ENCODE results near the gene HYCC1.

Gene HYCC1

GRCh38 chr7:23016345-23017253 is 2.7 kb upstream of the HYCC1 start:
- DNase-seq: no peak

GRCh38 chr7:23014681-23015080 is 751 bp upstream of the HYCC1 start:
- no peak for DNase-seq

- peak; percentile 15 for DNase-seq
Observed at GRCh38 chr7:23012908-23013714, 819 bp downstream of the HYCC1 start.

GRCh38 chr7:23012186-23012585 is 1.7 kb downstream of the HYCC1 start:
- DNase-seq: no peak

DNA sequence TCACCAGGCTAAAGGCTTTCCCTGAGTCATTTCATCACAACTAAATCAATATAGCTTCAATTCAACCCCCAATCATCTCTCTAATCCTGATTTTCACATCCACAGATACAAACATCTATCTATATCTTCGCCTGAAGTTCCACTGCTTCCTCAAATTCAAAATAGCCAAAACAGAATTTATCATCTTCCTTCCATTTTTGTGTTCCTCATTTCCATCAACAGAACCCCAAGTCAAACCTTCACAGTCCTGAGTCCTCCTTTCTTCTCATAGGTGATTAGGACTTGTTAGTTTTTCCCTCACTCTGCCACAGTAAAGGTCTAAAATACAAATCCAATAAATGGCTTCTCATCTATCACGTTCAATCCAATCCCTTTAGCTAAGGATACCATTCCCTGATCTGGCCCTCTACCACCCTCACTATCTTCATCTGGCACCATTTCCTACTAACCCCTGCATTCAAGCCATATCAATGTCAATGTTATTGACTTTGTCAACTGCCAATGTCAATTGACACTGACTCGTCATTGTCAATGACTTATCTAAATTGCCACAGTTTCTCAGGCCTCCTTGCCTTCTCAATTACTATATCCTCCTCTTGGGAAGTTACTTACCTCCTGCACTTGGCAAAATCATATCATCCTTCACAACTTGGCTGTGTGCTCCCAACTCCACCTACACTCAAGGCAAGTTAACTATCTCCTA is 2.6 kb downstream of the HYCC1 start:
- DNase-seq: no peak

- no peak for DNase-seq
Observed at GRCh38 chr7:23009303-23009702, 4.6 kb downstream of the HYCC1 start.

GRCh38 chr7:23004247-23004520 is 9.7 kb downstream of the HYCC1 start:
- DNase-seq: no peak

GRCh38 chr7:23003505-23004246 is 10.3 kb downstream of the HYCC1 start:
- no peak for DNase-seq

- DNase-seq: no peak
Observed at GRCh38 chr7:23002698-23003097, 11.2 kb downstream of the HYCC1 start.

- DNase-seq: no peak
Observed at GRCh38 chr7:23001610-23002009, 12.3 kb downstream of the HYCC1 start.

DNA sequence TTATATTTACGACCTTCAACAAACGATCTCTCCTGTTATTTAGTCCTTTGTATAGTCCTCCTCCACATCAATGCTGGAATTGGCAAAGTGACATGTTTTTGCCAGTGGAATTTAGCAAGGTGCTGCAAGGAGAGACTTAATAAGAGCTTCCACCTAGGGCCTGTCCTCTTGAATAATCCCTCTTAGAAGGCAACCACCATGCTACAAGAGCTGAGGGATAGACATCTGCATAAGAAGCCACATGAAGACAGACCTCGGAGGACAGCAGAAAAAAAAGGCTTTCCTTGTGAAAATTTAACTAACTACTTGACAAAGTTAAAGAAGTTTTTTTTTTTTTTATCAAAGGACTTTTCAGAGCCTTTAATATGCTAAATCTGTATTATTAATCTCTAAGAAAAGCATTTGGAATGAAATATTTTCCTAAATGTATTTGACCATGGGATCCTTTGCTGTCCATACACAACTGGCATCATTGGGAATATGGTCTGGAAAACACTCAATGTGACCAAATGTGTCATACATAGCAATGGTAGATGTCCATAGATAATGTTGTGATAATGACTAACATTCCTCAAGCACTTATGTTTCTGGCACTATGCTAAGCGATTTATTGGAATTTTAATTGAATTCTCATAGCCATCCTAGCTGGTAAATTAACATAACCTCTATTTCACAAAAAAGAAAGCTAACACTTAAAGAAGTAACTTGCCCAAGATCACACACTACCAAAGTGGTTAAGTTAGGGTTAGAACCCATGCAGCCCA is 13.2 kb downstream of the HYCC1 start:
- no peak for DNase-seq

DNA sequence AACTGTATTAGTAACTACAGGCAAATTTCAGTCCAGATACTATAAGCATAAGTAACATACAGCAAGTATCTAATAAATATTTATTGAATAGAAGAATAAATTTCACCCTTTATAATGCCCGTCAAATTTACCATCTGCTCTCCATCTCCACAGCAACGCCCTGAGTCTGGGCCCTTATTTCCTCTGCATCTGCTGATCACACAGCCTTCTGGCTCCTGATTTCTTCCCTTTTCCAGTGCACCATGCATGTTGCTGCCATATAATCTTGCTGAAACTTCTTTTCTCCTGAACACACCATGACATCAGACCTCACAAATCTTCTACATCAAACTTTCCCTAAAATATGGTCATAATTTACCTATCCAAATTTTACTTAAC is 15.4 kb downstream of the HYCC1 start:
- DNase-seq: no peak

DNA sequence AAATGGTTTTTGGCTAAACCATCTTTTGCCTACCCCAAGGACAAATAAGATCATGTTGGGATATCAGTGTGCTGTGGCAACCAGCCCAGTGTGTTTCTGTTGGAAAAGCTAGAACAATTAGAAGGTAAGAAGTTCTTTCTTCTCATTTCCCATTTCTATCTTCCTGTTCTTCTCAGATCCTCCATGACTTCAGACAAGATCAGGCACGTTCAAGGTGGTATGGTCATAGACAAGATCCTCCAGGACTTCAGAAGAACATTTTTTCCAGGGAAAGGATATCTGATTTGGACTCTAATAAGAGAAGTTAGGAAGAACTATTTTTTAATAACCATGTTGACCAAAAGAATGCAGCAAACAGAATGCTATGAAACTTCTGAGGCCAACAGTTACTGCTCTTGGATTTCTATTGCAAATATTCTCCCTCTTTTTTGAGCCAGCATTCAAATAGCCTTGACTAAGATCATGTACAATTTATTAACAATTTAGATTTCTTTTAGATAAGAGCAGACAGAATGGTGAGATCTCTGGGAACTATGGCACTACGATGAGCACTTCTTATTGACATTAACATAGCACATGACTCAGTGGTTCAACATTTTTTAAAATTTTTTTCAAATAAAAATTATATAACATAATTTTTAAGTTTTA is 15.9 kb downstream of the HYCC1 start:
- DNase-seq: no peak

DNA sequence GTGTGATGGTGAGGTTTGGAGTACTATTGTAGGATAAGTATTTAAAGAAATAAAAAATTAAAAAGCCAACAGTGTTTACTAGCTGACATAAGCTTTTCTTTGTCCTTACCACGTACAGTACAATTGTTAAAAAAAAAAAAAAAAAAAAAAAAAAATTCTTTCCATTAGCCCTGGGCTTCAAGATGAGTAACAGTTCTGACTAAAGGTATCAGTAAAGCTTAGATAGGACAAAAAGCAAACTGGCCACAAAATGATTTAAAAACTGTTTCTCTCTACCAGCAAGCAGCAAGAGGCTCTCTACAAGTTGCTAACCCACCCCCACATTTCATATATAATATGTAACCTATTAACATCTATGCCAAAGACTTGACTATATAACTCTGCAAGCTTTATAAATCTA is 17.5 kb downstream of the HYCC1 start:
- DNase-seq: no peak

DNA sequence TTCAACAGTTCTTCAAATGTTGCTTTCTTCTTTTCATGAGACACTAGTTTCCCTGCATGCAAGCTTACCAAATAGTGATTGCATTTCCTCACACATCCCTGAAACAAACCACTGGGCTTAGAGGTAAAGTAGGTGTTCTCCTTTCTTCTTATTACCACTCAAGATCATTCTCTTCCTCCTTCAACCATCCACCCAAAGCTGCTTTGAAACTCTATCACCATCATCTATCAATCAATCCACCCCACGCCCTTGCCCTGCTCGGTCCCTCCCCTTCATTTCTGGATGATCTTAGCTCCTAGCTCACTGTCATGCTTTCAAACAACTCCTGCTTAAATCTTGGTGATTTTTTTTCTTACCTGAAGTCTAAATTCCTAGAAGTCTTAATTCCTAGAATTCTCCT is 18.9 kb downstream of the HYCC1 start:
- no peak for DNase-seq

DNA sequence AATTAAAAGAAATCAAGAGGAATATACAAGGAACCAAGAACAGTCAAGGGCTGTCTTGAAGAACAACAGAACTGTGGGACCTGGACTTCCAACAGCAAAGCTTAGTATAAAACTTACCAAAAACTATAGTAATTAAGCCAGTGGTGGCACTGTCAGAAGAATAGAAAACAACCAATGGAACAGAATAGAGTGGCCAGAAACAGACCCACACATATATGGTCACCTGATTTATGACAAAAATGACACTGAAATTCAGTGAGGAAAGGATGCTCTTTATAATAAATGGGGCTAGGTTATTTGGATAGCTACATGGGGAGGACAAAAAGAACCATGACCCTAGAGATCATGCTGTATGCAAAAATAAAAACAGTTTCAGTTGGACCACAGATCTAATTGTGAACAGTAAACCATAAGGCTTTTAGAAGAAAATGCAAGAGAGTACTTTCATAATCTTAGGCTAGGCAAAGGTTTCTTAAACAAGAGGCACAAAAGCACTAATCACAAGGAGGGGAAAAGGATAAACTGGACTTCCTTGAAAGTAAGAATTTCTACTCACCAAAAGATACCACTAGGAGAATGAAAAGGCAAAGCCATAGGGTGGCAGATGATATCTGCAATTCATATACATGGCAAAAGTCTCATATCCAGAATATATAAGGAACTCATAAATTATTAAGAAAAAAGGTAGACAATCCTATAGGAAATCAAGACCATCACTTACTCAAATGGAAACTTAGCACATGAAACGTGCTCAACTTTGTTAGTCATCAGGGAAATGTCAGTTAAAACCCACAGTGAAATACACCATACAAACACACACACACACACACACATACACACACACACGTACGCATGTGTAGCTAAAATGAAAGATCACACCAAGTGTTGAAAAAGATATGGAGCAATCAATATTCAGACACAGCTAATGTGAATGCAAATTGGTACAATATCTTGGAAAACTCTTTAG is 20.8 kb downstream of the HYCC1 start:
- no peak for DNase-seq

DNA sequence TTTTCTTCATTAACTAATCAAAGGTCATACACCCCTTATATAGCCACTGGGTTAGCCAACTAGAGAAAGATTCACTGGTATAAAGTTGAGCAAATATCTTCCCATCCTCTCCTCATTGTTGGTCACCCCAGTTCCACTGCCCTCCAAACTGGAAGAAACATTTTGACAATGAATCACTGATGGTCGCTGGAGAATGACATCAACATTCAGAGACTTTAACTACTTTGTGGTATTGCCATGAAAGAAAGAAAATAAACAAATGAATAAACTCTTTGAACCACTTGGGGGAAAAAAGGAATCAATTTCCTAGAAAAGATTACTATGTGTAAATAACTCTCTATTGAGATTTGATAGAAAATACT is 23.4 kb downstream of the HYCC1 start:
- no peak for DNase-seq

- DNase-seq: no peak
Observed at GRCh38 chr7:22989643-22990587, 24.0 kb downstream of the HYCC1 start.

- DNase-seq: no peak
Observed at GRCh38 chr7:22985436-22985835, 28.5 kb downstream of the HYCC1 start.

Data from NCI-H2107 (cell line).